ENCODE data around the gene CCNB3.

CCNB3 gene

GRCh38 chrX:50169717-50170116 lies 34.8 kb upstream of the CCNB3 start:
- no peak overlapping the region for H3K4me3 ChIP-seq (ENCODE audit: low read depth, low read length)
- no peak for TF ChIP-seq CTCF (IDR thresholded peaks at IDR 0.05; ENCODE audit: low read depth, low read length)

GRCh38 chrX:50180073-50180940 lies 24.3 kb upstream of the CCNB3 start:
- no peak for TF ChIP-seq CTCF (IDR thresholded peaks at IDR 0.05; ENCODE audit: low read depth, low read length)

GRCh38 chrX:50183891-50184290 lies 20.7 kb upstream of the CCNB3 start:
- H3K4me3 ChIP-seq (ENCODE audit: low read depth, low read length) = no peak overlapping the region
- TF ChIP-seq CTCF (IDR thresholded peaks at IDR 0.05; ENCODE audit: low read depth, low read length) = no peak

More at GRCh38 chrX:50180073-50180940, 24.3 kb upstream of the CCNB3 start:
- H3K4me3 ChIP-seq (ENCODE audit: low read depth, low read length) = no peak overlapping the region

- TF ChIP-seq CTCF (IDR thresholded peaks at IDR 0.05; ENCODE audit: low read depth, low read length) = no peak
- H3K4me3 ChIP-seq (ENCODE audit: low read depth, low read length) = no peak overlapping the region
Observed at GRCh38 chrX:50188859-50189600, 15.5 kb upstream of the CCNB3 start.

- H3K4me3 ChIP-seq (ENCODE audit: low read depth, low read length) = no peak overlapping the region
- no peak for TF ChIP-seq CTCF (IDR thresholded peaks at IDR 0.05; ENCODE audit: low read depth, low read length)
Observed at GRCh38 chrX:50198348-50198747, 6.2 kb upstream of the CCNB3 start.

GRCh38 chrX:50200907-50201306 lies 3.7 kb upstream of the CCNB3 start, which contains the start of gene AKAP4:
TSS of gene AKAP4 (minus strand) at chrX:50201007. CDS start at chrX:50200889, 118 bp downstream.
- no peak for TF ChIP-seq CTCF (IDR thresholded peaks at IDR 0.05; ENCODE audit: low read depth, low read length)
- H3K4me3 ChIP-seq (ENCODE audit: low read depth, low read length) = no peak within 1 kb of the TSS

GRCh38 chrX:50202539-50202938 lies 2.0 kb upstream of the CCNB3 start:
- no peak overlapping the region for H3K4me3 ChIP-seq (ENCODE audit: low read depth, low read length)
- no peak for TF ChIP-seq CTCF (IDR thresholded peaks at IDR 0.05; ENCODE audit: low read depth, low read length)
